HT1080 (cell line): ENCODE measurements around the gene IL24. TPM values are rescaled to one million over a fixed set of nuclear protein-coding genes. Genes with fewer than 3 reads are reported as not detected.
"Not testable (repeated sequence)": the region's sequence is repeated elsewhere in the genome, so short reads cannot be mapped to it uniquely, and the experiment has no call there.

Experiments
- DNase-seq: peaks from one replicate; pipeline ENCODE4 v3.0.0-alpha.2; 2015; ENCODE audit warnings: low read depth
- polyA plus RNA-seq, 2 experiments: library from polyadenylated mRNA; depleted of rRNA; stranded (reverse); fragments of >200 nt; gene quantifications; 2 replicates each; pipeline ENCODE4 v1.2.3, GENCODE V29; 2015
- total RNA-seq: library from RNA; depleted of rRNA; stranded (reverse); fragments of >200 nt; shearing (Covaris generic); gene quantifications from 2 replicates; pipeline ENCODE4 v1.2.3, GENCODE V29; 2014; rRNA removed

IL24 gene, protein sequence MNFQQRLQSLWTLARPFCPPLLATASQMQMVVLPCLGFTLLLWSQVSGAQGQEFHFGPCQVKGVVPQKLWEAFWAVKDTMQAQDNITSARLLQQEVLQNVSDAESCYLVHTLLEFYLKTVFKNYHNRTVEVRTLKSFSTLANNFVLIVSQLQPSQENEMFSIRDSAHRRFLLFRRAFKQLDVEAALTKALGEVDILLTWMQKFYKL
- 17.2 and 19.8 TPM in 2 replicates for total RNA-seq
- polyA plus RNA-seq (2015; cell fraction: cytosol; rRNA removed): 12.8 and 16.7 TPM in 2 replicates
- polyA plus RNA-seq (2015; cell fraction: nucleus; rRNA removed): 7.0 and 11.0 TPM in 2 replicates

DNA sequence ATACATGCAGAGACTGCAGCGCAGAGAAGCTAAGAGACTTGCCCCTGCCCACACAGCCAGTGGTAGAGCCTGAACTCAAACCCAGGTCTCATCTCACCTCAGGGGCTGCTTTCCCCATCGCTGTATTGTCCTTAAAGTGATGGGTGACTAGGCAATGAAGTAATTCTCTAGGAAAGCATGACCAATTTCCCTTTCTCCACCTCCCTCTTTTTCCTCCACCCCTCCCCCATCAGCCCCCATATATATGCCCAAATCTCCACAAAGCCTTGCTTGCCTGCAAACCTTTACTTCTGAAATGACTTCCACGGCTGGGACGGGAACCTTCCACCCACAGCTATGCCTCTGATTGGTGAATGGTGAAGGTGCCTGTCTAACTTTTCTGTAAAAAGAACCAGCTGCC is at the start of gene IL24:
IL24 (plus strand) TSS at position 269 of the 400 bp plus-strand sequence. CDS start 390 bp downstream, outside the sequence.
- peak; percentile 39 for DNase-seq

DNA sequence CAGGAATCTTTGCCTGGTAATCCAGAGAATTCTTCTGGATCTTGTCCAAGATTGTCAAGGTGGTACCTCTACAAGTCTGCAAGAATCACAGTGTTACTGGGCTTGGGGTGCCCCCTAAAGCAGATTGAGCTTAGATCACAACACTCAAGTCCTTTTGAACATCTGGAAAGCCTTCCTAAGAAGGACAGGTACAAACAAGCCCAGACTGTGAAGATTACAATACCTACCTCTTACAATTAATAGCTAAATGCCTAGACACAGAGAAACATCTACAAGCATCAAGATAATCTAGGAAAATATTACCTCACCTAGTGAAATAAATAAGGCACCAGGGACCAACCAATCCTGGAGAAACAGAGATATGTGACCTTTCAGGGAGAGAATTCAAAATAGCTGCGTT is 49.3 kb upstream of the IL24 start:
- no peak for DNase-seq

DNA sequence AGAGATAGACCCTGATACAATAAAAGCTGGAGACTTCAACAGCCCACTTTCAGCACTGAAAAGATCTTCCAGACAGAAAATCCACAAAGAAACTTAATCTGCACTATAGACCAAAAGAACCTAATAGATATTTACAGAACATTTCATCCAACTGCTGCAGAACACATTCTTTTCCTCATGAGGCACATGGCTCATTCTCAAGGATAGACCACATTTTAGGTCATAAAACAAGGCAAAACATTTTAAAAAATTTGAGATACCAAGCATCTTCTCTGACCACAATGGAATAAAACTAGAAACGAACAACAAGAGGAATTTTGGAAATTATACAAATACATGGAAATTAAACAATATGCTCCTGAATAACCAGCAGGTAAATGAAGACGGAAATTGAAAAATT is 46.8 kb upstream of the IL24 start:
- no peak for DNase-seq

- DNase-seq: no peak
These were observed 45.8 kb upstream of the IL24 start for GRCh38 chr1:206851341-206852010.

- DNase-seq: not testable (repeated sequence)
These were observed 44.6 kb upstream of the IL24 start for GRCh38 chr1:206852662-206853061.

- DNase-seq: not testable (repeated sequence)
These were observed 43.5 kb upstream of the IL24 start for GRCh38 chr1:206853696-206854095.

DNA sequence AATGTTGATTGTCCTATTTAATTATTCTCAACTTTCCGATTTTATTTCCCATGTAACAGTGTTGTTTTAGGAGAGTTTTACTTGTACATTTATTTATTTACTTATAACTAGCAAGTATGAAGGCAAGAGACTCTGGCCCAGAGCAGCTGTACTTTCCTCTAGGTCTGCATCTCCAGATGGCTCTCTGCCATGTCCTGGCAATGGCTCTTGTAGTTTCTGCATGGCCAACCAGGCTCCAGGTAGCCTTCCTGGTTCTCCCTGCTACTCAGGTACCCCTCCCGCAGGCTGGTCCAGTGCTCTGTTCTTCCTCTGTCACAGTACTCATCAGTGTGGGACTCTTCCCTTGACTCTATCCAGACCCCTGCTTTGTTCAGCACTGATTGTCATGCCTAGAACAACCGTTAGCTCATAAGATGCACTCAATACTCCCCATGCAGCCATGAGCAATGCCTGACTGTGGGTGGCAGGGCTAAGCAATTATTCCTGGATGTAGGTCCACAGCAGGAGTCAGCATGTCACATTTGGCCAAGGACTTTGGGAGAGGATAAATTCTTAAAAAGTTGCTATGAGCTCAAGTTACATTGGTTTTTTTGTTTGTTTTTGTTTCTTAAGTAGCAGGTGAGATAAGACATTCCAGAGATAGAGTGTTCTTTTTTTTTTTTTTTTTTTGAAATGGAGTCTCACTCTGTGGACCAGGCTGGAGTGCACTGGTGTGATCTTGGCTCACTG is 42.7 kb upstream of the IL24 start:
- DNase-seq: no peak

GRCh38 chr1:206855859-206856258 is 41.4 kb upstream of the IL24 start:
- no peak for DNase-seq

DNA sequence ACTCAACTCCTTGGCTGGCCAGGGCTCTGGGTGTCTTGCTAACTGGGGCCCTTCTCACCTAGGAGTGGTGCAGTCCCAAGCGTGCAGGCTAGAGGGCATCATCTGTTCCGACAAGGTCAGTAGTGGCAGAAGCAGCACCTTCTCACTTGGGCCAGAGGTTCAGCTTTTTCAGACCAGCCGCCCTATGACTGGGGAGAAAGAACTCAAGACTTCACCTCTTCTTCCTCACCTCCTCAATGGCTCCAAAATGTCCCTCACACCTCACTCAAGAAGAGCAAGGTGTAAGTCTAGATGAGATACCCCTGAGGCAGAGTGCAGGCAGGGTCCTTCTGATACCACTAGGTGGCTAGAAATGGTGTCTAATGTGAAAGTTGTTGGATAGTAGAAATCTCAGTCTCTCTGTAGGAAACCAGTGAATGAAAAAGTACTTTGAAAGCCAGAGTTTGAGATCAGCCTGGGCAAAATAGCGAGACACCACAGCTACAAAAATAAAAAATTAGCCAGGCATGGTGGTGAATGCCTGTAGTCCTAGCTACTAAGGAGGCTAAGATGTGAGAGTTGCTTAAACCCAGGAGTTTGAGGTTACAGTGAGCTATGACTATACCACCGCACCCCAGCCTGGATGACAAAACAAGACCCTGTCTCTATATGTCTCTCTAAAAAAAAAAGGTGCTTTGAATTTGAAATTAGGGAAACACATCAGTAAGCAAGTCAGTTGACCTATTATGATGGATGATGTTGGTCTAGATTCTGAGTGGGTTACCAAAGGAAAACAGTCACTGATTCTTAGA is 40.4 kb upstream of the IL24 start:
- no peak for DNase-seq

DNA sequence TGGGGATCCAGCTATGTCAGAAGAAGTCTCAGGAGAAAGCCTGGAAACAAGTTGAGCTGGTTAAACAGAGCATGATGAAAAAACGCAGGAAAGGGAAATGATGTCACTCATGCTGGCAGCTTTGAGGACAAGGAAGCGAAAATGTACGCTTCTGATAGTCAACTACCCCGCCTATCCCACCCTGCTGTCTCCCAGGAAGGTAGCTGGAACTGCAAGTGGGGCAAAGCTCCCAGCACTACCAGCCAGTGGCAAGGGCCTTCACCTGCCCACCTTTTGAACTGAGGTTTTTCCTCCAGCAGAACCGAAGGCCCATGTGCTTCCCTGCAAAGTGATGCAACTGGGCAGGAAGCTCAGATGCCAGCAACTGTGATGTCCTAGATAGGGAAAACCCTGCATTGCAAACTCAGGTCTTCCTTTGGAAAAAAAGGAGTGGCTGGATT is 38.1 kb upstream of the IL24 start:
- no peak for DNase-seq

GRCh38 chr1:206860165-206860564 is 37.1 kb upstream of the IL24 start:
- DNase-seq: no peak

DNA sequence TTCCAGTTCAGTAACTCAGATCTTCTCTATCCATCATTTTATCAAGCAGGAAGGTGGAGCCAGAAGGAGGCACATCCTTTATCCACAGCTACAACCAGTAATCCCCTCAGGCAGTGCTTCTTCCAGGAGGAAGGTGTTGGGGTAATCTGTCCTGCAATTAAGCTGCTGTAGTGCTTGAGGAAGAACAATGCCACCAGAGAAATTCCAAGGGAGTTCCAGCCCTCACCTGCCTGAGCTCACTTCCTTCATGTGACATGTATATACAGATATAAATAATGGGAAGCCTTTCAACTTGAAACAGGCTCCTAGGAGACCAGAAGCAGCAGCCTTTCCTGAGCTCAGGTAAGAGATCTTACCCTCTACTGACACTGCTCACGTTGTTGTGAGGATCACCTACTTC is 34.0 kb upstream of the IL24 start:
- DNase-seq: no peak

GRCh38 chr1:206864939-206865671 is 32.1 kb upstream of the IL24 start, which contains the start of gene IL20:
TSS of gene IL20 (plus strand) at chr1:206865623. CDS start at chr1:206865853, 230 bp downstream.
- peak; percentile 32 for DNase-seq

DNA sequence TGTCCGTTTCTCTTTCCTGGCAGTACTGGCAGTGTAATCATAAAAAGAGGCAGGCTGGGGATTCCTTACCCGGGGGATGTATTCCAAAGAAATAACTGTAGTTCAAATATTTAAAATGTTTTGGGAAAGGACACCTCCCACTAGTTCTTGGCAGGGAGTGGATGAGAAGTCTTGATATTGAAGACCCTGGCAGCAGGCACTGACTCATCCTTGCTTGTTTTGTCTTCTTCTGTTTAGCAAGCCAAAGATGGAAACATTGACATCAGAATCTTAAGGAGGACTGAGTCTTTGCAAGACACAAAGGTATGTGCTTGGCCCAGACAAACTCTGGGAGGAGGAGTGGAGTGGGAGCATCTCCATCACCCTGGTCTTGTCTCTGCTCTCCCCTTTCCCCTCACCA is 31.2 kb upstream of the IL24 start:
- DNase-seq: no peak

DNA sequence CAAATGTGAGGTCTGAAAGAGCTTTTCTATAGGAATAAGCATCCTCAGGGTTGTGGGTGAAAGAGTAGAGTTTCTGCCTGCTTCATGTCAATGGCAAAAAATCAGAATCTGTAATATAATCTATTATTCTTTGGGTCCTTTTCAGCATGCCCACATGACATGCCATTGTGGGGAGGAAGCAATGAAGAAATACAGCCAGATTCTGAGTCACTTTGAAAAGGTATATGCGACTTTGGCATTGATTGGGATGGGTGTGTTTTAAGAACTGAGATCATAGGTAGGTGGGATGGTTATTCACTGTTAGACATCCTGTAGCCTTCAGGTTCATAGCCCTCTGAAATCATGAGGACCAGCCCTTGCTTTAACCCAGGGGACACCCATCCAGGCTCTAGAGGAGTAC is 30.0 kb upstream of the IL24 start:
- DNase-seq: no peak

DNA sequence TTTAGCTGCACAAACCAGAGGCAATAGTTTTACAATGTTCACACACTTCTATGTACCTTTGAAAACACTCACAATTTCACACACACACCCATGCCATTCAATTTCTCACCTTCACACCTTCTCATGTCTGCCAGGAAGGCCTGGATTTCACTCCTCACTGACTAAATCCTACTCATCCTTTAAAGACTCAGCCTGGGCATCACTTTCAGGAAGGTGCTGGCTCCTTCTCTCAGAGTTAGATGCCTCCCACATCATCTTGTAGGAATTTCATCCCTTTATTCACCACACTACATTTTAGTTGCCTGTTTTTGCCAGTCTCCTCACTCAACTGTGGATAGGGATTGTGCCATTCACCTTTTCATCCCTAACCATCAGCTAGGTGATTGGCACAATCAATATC is 29.5 kb upstream of the IL24 start:
- DNase-seq: no peak

DNA sequence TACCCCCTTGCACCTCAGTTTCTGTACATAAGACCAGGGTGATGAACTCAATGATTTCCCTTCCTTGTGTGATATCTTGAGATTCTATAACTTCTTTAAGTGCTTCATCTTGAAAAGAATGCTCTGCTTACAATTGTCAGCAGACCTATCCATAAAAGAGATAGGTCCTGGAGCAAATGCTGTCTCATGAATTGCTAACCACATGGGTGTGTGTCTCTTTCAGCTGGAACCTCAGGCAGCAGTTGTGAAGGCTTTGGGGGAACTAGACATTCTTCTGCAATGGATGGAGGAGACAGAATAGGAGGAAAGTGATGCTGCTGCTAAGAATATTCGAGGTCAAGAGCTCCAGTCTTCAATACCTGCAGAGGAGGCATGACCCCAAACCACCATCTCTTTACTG is 29.0 kb upstream of the IL24 start:
- DNase-seq: no peak

DNA sequence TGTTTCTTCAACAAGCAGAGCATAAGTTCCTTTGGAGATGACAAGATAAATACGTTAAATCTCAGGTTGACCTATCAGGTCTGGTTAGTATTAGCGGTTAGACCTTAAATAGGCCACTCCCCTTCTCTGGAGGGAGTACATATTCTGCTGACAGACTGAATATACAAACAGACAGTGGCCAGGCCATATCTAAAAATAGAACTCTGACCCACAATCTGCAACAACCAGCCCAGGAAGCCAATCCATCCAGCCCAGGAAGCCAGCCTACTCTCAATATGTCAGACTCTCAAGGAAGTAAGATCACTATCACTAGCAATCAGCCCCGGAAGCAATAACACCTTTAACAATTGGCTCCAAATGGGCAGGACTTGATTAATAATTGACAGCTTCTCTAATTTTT is 25.1 kb upstream of the IL24 start:
- no peak for DNase-seq

GRCh38 chr1:206873603-206874188 is 23.5 kb upstream of the IL24 start:
- DNase-seq: no peak

- DNase-seq: no peak
These were observed 21.4 kb upstream of the IL24 start for GRCh38 chr1:206875752-206876377.
